ENCODE results near the gene SLC52A1.

- TF ChIP-seq CTCF (IDR thresholded peaks at IDR 0.05) (no peak), POLR2A (IDR thresholded peaks at IDR 0.05) (no peak)
Observed at GRCh38 chr17:5014357-5014756, 20.9 kb downstream of the SLC52A1 start.
